H1 (cell line): ENCODE measurements around the gene HMCN1. TPM values are rescaled to one million over a fixed set of nuclear protein-coding genes. Genes with fewer than 3 reads are reported as not detected.

Experiments used
- CTCF ChIA-PET: fragments of 300-600 bp; sonication (Branson Sonifier 250); formaldehyde crosslinking; loops from one replicate; lab custom pipeline; 2021; ENCODE audit not compliant: partially characterized antibody; lab: Charles Lee
- POLR2A ChIA-PET: fragments of 300-600 bp; sonication (Branson Sonifier 250); formaldehyde crosslinking; loops from one replicate; lab custom pipeline; 2021; ENCODE audit warnings: inconsistent platforms; ENCODE audit not compliant: partially characterized antibody; lab: Charles Lee
- DNase-seq, 2 experiments: peaks; one replicate each; pipeline versions ENCODE4 v3.0.0 to v3.0.0-alpha.2; 2010 to 2022; ENCODE audit warnings: low spot score in 2 of 2, low read depth in 1 of 2, mixed read lengths in 1 of 2
- FAIRE-seq: peaks from 2 replicates; lab custom pipeline; 2011; peaks lifted over from hg19 to GRCh38; lab: Jason Lieb, UNC
- H2AFZ ChIP-seq: 2 replicates; pipeline ENCODE4 v1.8.1; 2012; ENCODE audit warnings: low read length, inconsistent platforms
- H2AK5ac ChIP-seq: 2 replicates; pipeline ENCODE4 v1.6.1; 2013; ENCODE audit warnings: low read depth, low read length
- H2BK120ac ChIP-seq: replicated peaks from 2 replicates; pipeline ENCODE3; 2013; ENCODE audit warnings: low read depth, low read length, inconsistent platforms
- H2BK12ac ChIP-seq: 2 replicates; pipeline ENCODE4 v1.6.1; 2013; ENCODE audit warnings: low read depth, low read length
- H2BK15ac ChIP-seq: 2 replicates; pipeline ENCODE4 v1.6.1; 2013; ENCODE audit warnings: low read length
- H2BK20ac ChIP-seq: 2 replicates; pipeline ENCODE4 v1.6.1; 2013; ENCODE audit warnings: low read length
- H2BK5ac ChIP-seq: 2 replicates; pipeline ENCODE4 v1.6.1; 2013; ENCODE audit warnings: low read depth, low read length
- H3K14ac ChIP-seq: 2 replicates; pipeline ENCODE4 v1.6.1; 2013; ENCODE audit warnings: inconsistent platforms; ENCODE audit not compliant: insufficient read length
- H3K18ac ChIP-seq: 2 replicates; pipeline ENCODE4 v1.6.1; 2013; ENCODE audit warnings: low read length; ENCODE audit errors: extremely low read depth
- H3K23ac ChIP-seq: 2 replicates; pipeline ENCODE4 v1.6.1; 2013; ENCODE audit warnings: inconsistent platforms; ENCODE audit not compliant: insufficient read length
- H3K23me2 ChIP-seq: 2 replicates; pipeline ENCODE4 v1.6.1; 2013; ENCODE audit warnings: low read depth, low read length
- H3K27ac ChIP-seq: 2 replicates; pipeline ENCODE4 v1.6.1; 2011; ENCODE audit warnings: low read depth, low read length, inconsistent platforms
- H3K27me3 ChIP-seq, 4 experiments: replicated peaks in 1 of 4; 1 replicate in 1 of 4; 2 replicates in 3 of 4; pipeline versions ENCODE4 v1.6.1 to v1.8.1; 2011 to 2013; ENCODE audit warnings: low read length in 3 of 4, mild to moderate bottlenecking in 3 of 4, inconsistent platforms in 2 of 4, mixed read lengths in 2 of 4, moderate library complexity in 1 of 4; ENCODE audit not compliant: control insufficient read depth in 3 of 4, insufficient read depth in 3 of 4; ENCODE audit errors: extremely low read depth in 1 of 4
- H3K36me3 ChIP-seq, 4 experiments: 2 replicates each; pipeline versions ENCODE4 v1.6.1 to v1.8.1; 2011 to 2013; ENCODE audit warnings: mild to moderate bottlenecking in 4 of 4, low read length in 3 of 4, moderate library complexity in 2 of 4, control low read depth in 1 of 4, inconsistent platforms in 1 of 4; ENCODE audit not compliant: insufficient read depth in 4 of 4, control insufficient read depth in 2 of 4
- H3K4ac ChIP-seq: replicated peaks from 2 replicates; pipeline ENCODE3; 2013; ENCODE audit warnings: low read length, low read depth, mixed read lengths, inconsistent platforms; ENCODE audit not compliant: insufficient read length
- H3K4me1 ChIP-seq, 4 experiments: replicated peaks in 1 of 4; 1 replicate in 1 of 4; 2 replicates in 3 of 4; pipeline versions ENCODE4 v1.6.1 to v1.8.1; 2011 to 2013; ENCODE audit warnings: low read length in 3 of 4, inconsistent platforms in 2 of 4, mixed read lengths in 1 of 4; ENCODE audit not compliant: insufficient read depth in 4 of 4, control insufficient read depth in 3 of 4
- H3K4me2 ChIP-seq, 2 experiments: 2 replicates each; pipeline versions ENCODE4 v1.6.1 to v1.8.1; 2011 to 2013; ENCODE audit warnings: low read depth in 2 of 2, low read length in 2 of 2, control low read depth in 1 of 2, inconsistent platforms in 1 of 2, mild to moderate bottlenecking in 1 of 2; ENCODE audit not compliant: insufficient read depth in 1 of 2
- H3K4me3 ChIP-seq, 4 experiments: fragments of 200-600, 300-600 bp in 1 of 4; sonication (generic), shearing (Covaris generic), sonication (Bioruptor Twin) in 1 of 4; 2 replicates each; pipeline versions ENCODE4 v1.5.1 to v1.8.1; 2011 to 2016; ENCODE audit warnings: low read length in 4 of 4, low read depth in 3 of 4, control low read depth in 2 of 4, inconsistent platforms in 2 of 4, mild to moderate bottlenecking in 2 of 4, mixed read lengths in 1 of 4, moderate library complexity in 1 of 4; ENCODE audit not compliant: insufficient read depth in 2 of 4; ENCODE audit errors: extremely low read depth in 1 of 4
- H3K56ac ChIP-seq: replicated peaks from 2 replicates; pipeline ENCODE3; 2013; ENCODE audit warnings: low read depth, mild to moderate bottlenecking, mixed read lengths, low read length, inconsistent platforms; ENCODE audit not compliant: insufficient read length
- H3K79me1 ChIP-seq: 2 replicates; pipeline ENCODE4 v1.6.1; 2013; ENCODE audit warnings: low read depth, low read length, control low read depth
- H3K79me2 ChIP-seq, 2 experiments: 2 replicates each; pipeline versions ENCODE4 v1.6.1 to v1.8.1; 2012 to 2013; ENCODE audit warnings: low read length in 2 of 2, mild to moderate bottlenecking in 2 of 2, inconsistent platforms in 1 of 2; ENCODE audit not compliant: insufficient read depth in 2 of 2, control insufficient read depth in 1 of 2
- H3K9ac ChIP-seq, 4 experiments: replicated peaks in 1 of 4; 1 replicate in 1 of 4; 2 replicates in 3 of 4; pipeline versions ENCODE4 v1.6.1 to v1.8.1; 2011 to 2013; ENCODE audit warnings: low read depth in 3 of 4, low read length in 3 of 4, control low read depth in 2 of 4, mild to moderate bottlenecking in 2 of 4, moderate library complexity in 2 of 4, inconsistent platforms in 1 of 4; ENCODE audit errors: extremely low read depth in 1 of 4
- H3K9me3 ChIP-seq, 2 experiments: 2 replicates each; pipeline versions ENCODE4 v1.6.1 to v1.8.1; 2012 to 2013; ENCODE audit warnings: mild to moderate bottlenecking in 2 of 2, moderate library complexity in 2 of 2, control low read depth in 1 of 2, inconsistent platforms in 1 of 2, low read depth in 1 of 2, low read length in 1 of 2, mixed read lengths in 1 of 2; ENCODE audit not compliant: insufficient read depth in 2 of 2
- H4K20me1 ChIP-seq, 2 experiments: replicated peaks in 1 of 2; 2 replicates each; pipeline versions ENCODE3 to v1.8.1; 2011 to 2013; ENCODE audit warnings: inconsistent platforms in 2 of 2, low read length in 2 of 2, mild to moderate bottlenecking in 1 of 2; ENCODE audit not compliant: insufficient read depth in 2 of 2, control insufficient read depth in 1 of 2
- H4K5ac ChIP-seq: 2 replicates; pipeline ENCODE4 v1.6.1; 2013; ENCODE audit warnings: low read length, low read depth, mixed read lengths, inconsistent platforms; ENCODE audit not compliant: insufficient read length
- H4K8ac ChIP-seq: 2 replicates; pipeline ENCODE4 v1.8.0; 2013; ENCODE audit warnings: mild to moderate bottlenecking, moderate library complexity, low read length, inconsistent platforms; ENCODE audit not compliant: insufficient read depth; ENCODE audit errors: extremely low read depth
- H4K91ac ChIP-seq: replicated peaks from 2 replicates; pipeline ENCODE3; 2013; ENCODE audit warnings: low read length, mixed read lengths, inconsistent platforms; ENCODE audit not compliant: insufficient read length
- BACH1 ChIP-seq: IDR thresholded peaks from 2 replicates; pipeline ENCODE4 v1.6.1; 2012; ENCODE audit warnings: low read length, improper control_type of control experiment
- CTBP2 ChIP-seq: IDR thresholded peaks from 2 replicates; pipeline ENCODE4 v1.7.0; 2011; ENCODE audit warnings: borderline replicate concordance, mild to moderate bottlenecking, moderate library complexity, mixed read lengths, low read length; ENCODE audit not compliant: insufficient read depth, insufficient read length
- E2F6 ChIP-seq: IDR thresholded peaks from 2 replicates; pipeline ENCODE4 v1.6.1; 2012; ENCODE audit warnings: inconsistent platforms
- SIX5 ChIP-seq: IDR thresholded peaks from 2 replicates; pipeline ENCODE4 v1.6.1; 2011; ENCODE audit warnings: mild to moderate bottlenecking, low read depth, low read length
- TAF1 ChIP-seq: IDR thresholded peaks from 2 replicates; pipeline ENCODE4 v1.6.1; 2011; ENCODE audit warnings: mild to moderate bottlenecking, low read depth, low read length
- TEAD4 ChIP-seq: IDR thresholded peaks from 2 replicates; pipeline ENCODE4 v1.6.1; 2012; ENCODE audit warnings: low read depth, low read length, inconsistent platforms, mixed read lengths
- WGBS, 2 experiments: shearing (Covaris generic) in 1 of 2; methylation state at CpG; one replicate each; pipeline versions ENCODE4 v1.1.6 to v1.1.7; 2013 to 2015; ENCODE audit warnings: low lambda C conversion rate in 2 of 2, mixed read lengths in 2 of 2, inconsistent platforms in 1 of 2, low coverage in 1 of 2, missing lambda C conversion rate in 1 of 2; ENCODE audit not compliant: insufficient replicate concordance in 2 of 2, insufficient coverage in 1 of 2, insufficient read length in 1 of 2; ENCODE audit errors: extremely low coverage in 1 of 2, missing lambda C conversion rate in 1 of 2; 5-methylcytosine and 5-hydroxymethylcytosine counted together
- polyA plus RNA-seq, 7 experiments: library from polyadenylated mRNA; depleted of rRNA in 3 of 7; stranded (reverse) in 5 of 7; unstranded in 2 of 7; fragments of >200 nt in 5 of 7; fragments of 200-250 nt in 2 of 7; gene quantifications; 1 replicate in 5 of 7; 2 replicates in 1 of 7; 4 replicates in 1 of 7; pipeline versions ENCODE4 v1.2.1 to v1.2.3, GENCODE V29; 2011 to 2013; ENCODE audit warnings: missing spikeins in 2 of 7, mixed read lengths in 2 of 7
- total RNA-seq: library from RNA; stranded (reverse); fragmentation: NEBNext Ultra II Directional; extraction: Animal tissue kit (Norgen Biotek cat#: 25700); gene quantifications from 2 replicates; pipeline ENCODE4 v1.2.1, GENCODE V29; 2021

HMCN1 gene
- total and polyA plus RNA-seq, 2 of the 8 experiments (the other 6 are each of a cell fraction or from before 2014, with no cell fraction given), result 13.8 to 14.6 TPM

- no peak for DNase-seq
- Histone ChIP-seq H2BK20ac (no peak overlapping the region), H4K91ac (no peak overlapping the region), H2BK5ac (no peak overlapping the region), H3K4me2 (peak overlapping the region; percentile 78), H3K27ac (no peak overlapping the region), H4K20me1 (no peaks in the 10 kb centered on the region), H3K23ac (no peak overlapping the region), H3K56ac (no peak overlapping the region), H2AFZ (0 out of 2 replicates have a peak overlapping the region, but pooled peaks have one; percentile 28), H3K4ac (no peak overlapping the region), H3K4me3 (peak overlapping the region; percentile 32 to 69 (median 62); a peak in 7 of 8 replicates), H3K9me3 (no peaks in the 10 kb centered on the region), H3K79me1 (no peaks in the 10 kb centered on the region), H2BK15ac (no peak overlapping the region), H3K27me3 (no peaks in the 10 kb centered on the region; a peak in 2 of 7 replicates), H3K9ac (no peak overlapping the region), H4K8ac (no peak overlapping the region), H3K79me2 (no peaks in the 10 kb centered on the region), H2AK5ac (no peak overlapping the region), H3K14ac (no peak overlapping the region), H2BK12ac (no peak overlapping the region), H3K18ac (no peak overlapping the region), H4K5ac (no peak overlapping the region), H3K36me3 (no peaks in the 10 kb centered on the region; a peak in 1 of 8 replicates), H3K4me1 (peaks cover 2 to 6% (median 4%) of the 10 kb centered on the region in 4 experiments; a peak in 6 of 7 replicates), H3K23me2 (peaks cover 3% of the 10 kb centered on the region; the same call in 1 of the 2 replicates), H2BK120ac (no peak overlapping the region)
- no peak for FAIRE-seq
- ChIA-PET CTCF (interaction anchor here (2.9 kb wide), 1 partner anchor 55 kb away, joined by 9 read pairs; no protein-coding TSS in a partner anchor), POLR2A (interaction anchor here (1.0 kb wide), 1 partner anchor 9 kb away, joined by 3 read pairs; no protein-coding TSS in a partner anchor)
- WGBS, 2 experiments, result 75% methylated on average over 3 of the region's 3 CpGs; no CpG with 5 or more reads in 1 of the 2 experiments
- TF ChIP-seq TEAD4 (no peak), SIX5 (no peak), TAF1 (no peak), BACH1 (no peak), CTBP2 (no peak), E2F6 (no peak)
Measured at GRCh38 chr1:185735701-185736064, 1.5 kb downstream of the HMCN1 start.
